GM11168 (cell line): ENCODE results near the gene PAGE1.
"Not testable (repeated sequence)": the region's sequence is repeated elsewhere in the genome, so short reads cannot be mapped to it uniquely, and the experiment has no call there.

Source experiments
- in situ Hi-C: fragments of 300-500 bp; cut with MboI; formaldehyde crosslinking; loops from one replicate; pipeline ENCODE4 v1.12.0; 2022; ENCODE audit warnings: low sequenced_read_pairs; ENCODE audit not compliant: unreplicated experiment

The PAGE1 gene, protein sequence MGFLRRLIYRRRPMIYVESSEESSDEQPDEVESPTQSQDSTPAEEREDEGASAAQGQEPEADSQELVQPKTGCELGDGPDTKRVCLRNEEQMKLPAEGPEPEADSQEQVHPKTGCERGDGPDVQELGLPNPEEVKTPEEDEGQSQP

DNA sequence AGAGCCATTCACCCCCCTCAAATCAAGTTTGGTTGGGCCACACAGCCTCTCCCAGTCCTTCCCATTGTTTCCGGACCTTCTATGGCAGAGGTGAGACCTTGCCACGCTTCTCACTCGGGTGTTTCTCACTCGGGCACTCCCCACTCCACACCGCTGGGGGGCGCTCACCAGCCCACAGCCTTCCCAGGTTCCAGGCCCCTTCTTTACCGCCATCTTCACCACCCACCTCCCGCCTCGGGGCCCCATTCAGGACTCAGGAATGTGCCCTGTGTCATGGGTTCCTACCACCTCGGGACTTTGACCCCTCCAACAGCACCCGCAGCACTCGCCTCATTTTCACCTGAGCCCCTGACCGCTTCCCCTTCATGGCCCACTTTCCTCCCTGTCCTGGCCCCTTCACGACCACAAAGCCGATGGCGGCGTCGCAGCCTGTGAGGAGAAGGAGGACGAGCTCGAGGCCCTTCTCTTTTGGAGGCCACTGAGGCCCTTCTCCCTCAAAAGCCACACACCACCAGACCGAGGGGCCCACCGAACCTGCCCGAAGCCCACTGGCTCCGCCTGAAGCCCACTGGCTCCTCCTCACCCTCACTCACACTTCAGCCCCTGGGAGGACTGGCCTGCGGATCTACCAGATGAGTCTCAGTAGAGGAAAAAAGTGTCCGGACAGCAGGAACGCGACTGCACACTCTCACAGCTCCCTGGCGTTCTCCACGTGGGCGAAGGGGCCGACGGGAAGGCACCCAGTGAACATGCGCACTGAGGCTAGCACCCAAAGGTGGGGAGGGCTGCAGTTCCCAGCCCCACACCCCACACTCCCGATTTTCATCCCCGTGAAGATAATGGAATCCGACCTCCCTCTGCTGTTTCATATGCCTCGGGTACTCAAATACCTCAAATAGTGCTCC, at the start of gene PAGE1:
PAGE1 (minus strand) TSS at position 709 of the 905 bp plus-strand sequence. CDS start 1,214 bp downstream, outside the sequence.
- in situ Hi-C loops: no loop called here

GRCh38 chrX:49741501-49741900, 45.7 kb upstream of the PAGE1 start:
- in situ Hi-C loops: not testable (repeated sequence)

- in situ Hi-C loops: no loop called here
These were observed 32.1 kb upstream of the PAGE1 start for GRCh38 chrX:49727847-49728246.

GRCh38 chrX:49726966-49727365, 31.2 kb upstream of the PAGE1 start:
- in situ Hi-C loops: no loop called here

- in situ Hi-C loops: no loop called here
These were observed 30.4 kb upstream of the PAGE1 start for GRCh38 chrX:49725923-49726904.

GRCh38 chrX:49725401-49725800, 29.6 kb upstream of the PAGE1 start:
- in situ Hi-C loops: no loop called here

GRCh38 chrX:49720106-49720505, 24.3 kb upstream of the PAGE1 start:
- in situ Hi-C loops: not testable (repeated sequence)

GRCh38 chrX:49712577-49712976, 16.8 kb upstream of the PAGE1 start:
- in situ Hi-C loops: no loop called here

GRCh38 chrX:49710744-49711319, 15.0 kb upstream of the PAGE1 start:
- in situ Hi-C loops: no loop called here

GRCh38 chrX:49704691-49705404, 9.1 kb upstream of the PAGE1 start:
- in situ Hi-C loops: no loop called here

GRCh38 chrX:49701933-49702332, 6.1 kb upstream of the PAGE1 start:
- in situ Hi-C loops: no loop called here

GRCh38 chrX:49701323-49701722, 5.5 kb upstream of the PAGE1 start:
- in situ Hi-C loops: no loop called here

DNA sequence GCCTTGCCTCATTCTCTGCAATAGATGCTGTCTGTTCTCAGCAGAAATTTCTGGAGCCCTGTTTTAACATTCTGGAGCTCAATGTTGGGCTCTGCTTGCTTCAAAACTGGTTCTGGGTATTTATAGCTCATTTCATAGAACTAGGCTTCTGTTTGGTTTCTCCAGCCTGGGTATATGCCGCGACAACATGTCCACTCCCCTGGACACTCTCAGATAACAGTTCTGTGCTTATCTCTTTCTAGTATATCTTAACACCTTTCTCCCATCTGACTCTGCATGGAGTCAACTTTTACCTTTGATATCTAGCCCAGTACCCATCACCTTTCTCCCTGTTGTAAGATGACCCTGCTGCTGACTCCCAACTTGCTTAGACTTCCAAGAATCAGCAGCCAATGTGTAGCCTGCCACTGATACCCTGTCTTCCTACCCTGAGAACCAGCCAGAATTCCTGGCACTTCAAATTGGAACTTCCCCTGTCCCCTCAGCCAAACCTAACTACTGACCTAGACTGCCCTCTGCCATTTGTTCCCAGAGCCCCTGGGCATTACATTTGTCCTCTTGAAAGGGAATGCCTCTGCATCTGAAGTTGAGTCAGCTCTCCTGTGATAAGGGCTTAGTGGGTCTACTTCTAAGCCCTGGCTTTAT, 20.6 kb downstream of the PAGE1 start:
- in situ Hi-C loops: no loop called here

GRCh38 chrX:49673394-49673793, 22.4 kb downstream of the PAGE1 start:
- in situ Hi-C loops: loop anchor here (25.0 kb wide), 1 partner anchor 336 kb away; the partner anchor contains the start of gene GAGE13

DNA sequence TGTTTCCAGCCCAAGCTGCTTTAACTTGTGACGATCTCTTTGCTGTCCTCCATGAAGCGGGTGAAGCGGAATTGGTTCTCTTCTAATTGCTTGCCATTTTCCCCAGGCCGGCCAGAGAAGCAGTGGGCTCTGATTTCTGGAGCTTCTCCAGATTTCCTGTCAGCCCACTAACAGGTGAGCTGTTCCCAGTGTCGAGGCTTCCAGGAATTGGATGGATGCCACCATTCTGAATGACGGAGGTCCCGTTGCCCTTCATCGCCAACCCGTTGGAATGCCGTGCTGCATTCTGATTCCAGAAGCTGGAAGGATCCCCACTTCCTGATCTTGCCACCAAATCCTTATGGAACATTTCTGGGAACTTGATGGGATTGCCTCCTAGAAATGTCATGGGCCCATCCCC, 31.0 kb downstream of the PAGE1 start:
- in situ Hi-C loops: loop anchor here (25.0 kb wide), 1 partner anchor 328 kb away; the partner anchor contains the start of gene GAGE13

DNA sequence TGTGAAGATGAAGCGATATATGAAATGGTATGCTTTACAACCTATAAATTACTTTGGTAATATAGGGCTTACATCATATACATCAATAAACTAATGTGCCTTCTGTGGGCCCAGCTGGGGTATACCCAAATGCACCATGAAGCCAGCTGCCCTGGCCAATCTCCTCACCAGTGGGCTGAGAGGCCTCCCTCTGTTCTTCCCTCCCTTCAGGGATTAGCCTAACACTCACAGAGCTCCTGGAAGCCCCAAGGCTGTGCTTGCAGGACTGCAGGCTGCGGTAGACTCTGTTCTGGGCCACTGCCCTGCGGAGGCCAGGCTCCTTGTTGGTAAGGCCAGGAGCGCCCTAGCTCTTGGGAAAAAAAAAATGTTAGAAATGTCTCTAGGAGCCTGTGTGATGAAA, 33.9 kb downstream of the PAGE1 start:
- in situ Hi-C loops: loop anchor here (25.0 kb wide), 1 partner anchor 325 kb away; the partner anchor contains the start of gene GAGE13

GRCh38 chrX:49659771-49660170, 36.0 kb downstream of the PAGE1 start:
- in situ Hi-C loops: loop anchor here (25.0 kb wide), 1 partner anchor 322 kb away; the partner anchor contains the start of gene GAGE13

- in situ Hi-C loops: loop anchor here (25.0 kb wide), 1 partner anchor 319 kb away; the partner anchor contains the start of gene GAGE13
These were observed 39.3 kb downstream of the PAGE1 start for GRCh38 chrX:49656533-49656932.
